Neural cell (in vitro differentiated cells): ENCODE data around the gene RBM19. TPM values are rescaled to one million over a fixed set of nuclear protein-coding genes. Genes with fewer than 3 reads are reported as not detected.

Experiments
- H2AFZ ChIP-seq: fragments of 200-600, 300-800 bp; sonication (generic), shearing (Covaris generic); 2 replicates; pipeline ENCODE4 v1.6.0; 2014; ENCODE audit warnings: low read depth, mild to moderate bottlenecking, antibody characterized with exemption, low read length, moderate library complexity
- H3F3A ChIP-seq: fragments of 200-600 bp; shearing (Covaris generic); 2 replicates; pipeline ENCODE4 v1.6.1; 2016; ENCODE audit warnings: mild to moderate bottlenecking, moderate library complexity, mixed read lengths, antibody characterized with exemption, low read length; ENCODE audit not compliant: insufficient read depth, poor library complexity, severe bottlenecking
- H3K27ac ChIP-seq: fragments of 200-600, 300-800 bp; sonication (generic), shearing (Covaris generic); 2 replicates; pipeline ENCODE4 v1.5.1; 2014; ENCODE audit warnings: mild to moderate bottlenecking, low read length, moderate library complexity
- H3K27me3 ChIP-seq: fragments of 300-800, 200-600 bp; sonication (generic), shearing (Covaris generic); 2 replicates; pipeline ENCODE4 v1.6.0; 2014; ENCODE audit warnings: mild to moderate bottlenecking, low read depth, low read length, moderate library complexity; ENCODE audit not compliant: insufficient read depth
- H3K36me3 ChIP-seq: fragments of 300-800, 200-600 bp; sonication (generic), shearing (Covaris generic); 2 replicates; pipeline ENCODE4 v1.5.1; 2014; ENCODE audit warnings: mild to moderate bottlenecking, antibody characterized with exemption, low read length, moderate library complexity; ENCODE audit not compliant: insufficient read depth
- H3K4me2 ChIP-seq: fragments of 300-800, 200-600 bp; sonication (generic), shearing (Covaris generic); 2 replicates; pipeline ENCODE4 v1.6.0; 2014; ENCODE audit warnings: mild to moderate bottlenecking, low read length
- H3K4me3 ChIP-seq: fragments of 300-800, 200-600 bp; sonication (generic), shearing (Covaris generic); 2 replicates; pipeline ENCODE4 v1.5.1; 2014; ENCODE audit warnings: mild to moderate bottlenecking, low read length, moderate library complexity
- H3K79me2 ChIP-seq: fragments of 200-600 bp; shearing (Covaris generic); replicated peaks from 2 replicates; pipeline ENCODE4 v1.6.0; 2014; ENCODE audit warnings: mild to moderate bottlenecking, low read length, moderate library complexity; ENCODE audit not compliant: insufficient read depth
- H3K9ac ChIP-seq: fragments of 300-800, 200-600 bp; sonication (generic), shearing (Covaris generic); 2 replicates; pipeline ENCODE4 v1.6.1; 2016; ENCODE audit warnings: mild to moderate bottlenecking, low read length, mixed read lengths
- H3K9me2 ChIP-seq: fragments of 200-600 bp; shearing (Covaris generic); 2 replicates; pipeline ENCODE4 v1.6.1; 2016; ENCODE audit warnings: mild to moderate bottlenecking, low read length, mixed read lengths; ENCODE audit not compliant: insufficient read depth
- H3K9me3 ChIP-seq: fragments of 200-600, 300-800 bp; sonication (generic), shearing (Covaris generic); 2 replicates; pipeline ENCODE4 v1.6.1; 2016; ENCODE audit warnings: mild to moderate bottlenecking, mixed run types, low read length, moderate library complexity, mixed read lengths
- H4K20me1 ChIP-seq: fragments of 200-600 bp; shearing (Covaris generic); 2 replicates; pipeline ENCODE4 v1.6.1; 2016; ENCODE audit warnings: mild to moderate bottlenecking, mixed run types; ENCODE audit not compliant: insufficient read depth
- EP300 ChIP-seq: fragments of 450-650 bp; conservative IDR thresholded peaks from 2 replicates; pipeline ENCODE4 v1.6.1; 2014; ENCODE audit warnings: antibody characterized with exemption, mild to moderate bottlenecking, moderate library complexity; ENCODE audit not compliant: poor library complexity, severe bottlenecking
- EZH2 ChIP-seq: fragments of 200-600, 300-800 bp; shearing (Covaris generic), sonication (generic); IDR thresholded peaks from 2 replicates; pipeline ENCODE4 v1.6.1; 2014; ENCODE audit warnings: antibody characterized with exemption, low read length, borderline replicate concordance, mild to moderate bottlenecking; ENCODE audit not compliant: insufficient read depth, poor library complexity, severe bottlenecking
- MXI1 ChIP-seq: fragments of 450-650 bp; conservative IDR thresholded peaks from 2 replicates; pipeline ENCODE4 v1.6.1; 2014; ENCODE audit warnings: antibody characterized with exemption, mild to moderate bottlenecking; ENCODE audit not compliant: poor library complexity, severe bottlenecking
- POLR2AphosphoS5 ChIP-seq: IDR thresholded peaks from 2 replicates; pipeline ENCODE4 v1.6.1; 2012
- RAD21 ChIP-seq: fragments of 450-650 bp; conservative IDR thresholded peaks from 2 replicates; pipeline ENCODE4 v1.6.1; 2014; ENCODE audit warnings: antibody characterized with exemption, mild to moderate bottlenecking, moderate library complexity
- SMC3 ChIP-seq: fragments of 450-650 bp; conservative IDR thresholded peaks from 2 replicates; pipeline ENCODE4 v1.6.1; 2014; ENCODE audit warnings: antibody characterized with exemption, mild to moderate bottlenecking, moderate library complexity; ENCODE audit not compliant: poor library complexity
- TAF1 ChIP-seq: IDR thresholded peaks from 2 replicates; pipeline ENCODE4 v1.6.1; 2012; ENCODE audit warnings: low read depth
- polyA plus RNA-seq: library from polyadenylated mRNA; depleted of rRNA; stranded (reverse); fragments of >200 nt; gene quantifications from 2 replicates; pipeline ENCODE4 v1.2.3, GENCODE V29; 2014
- TF ChIP-seq, protein P1 (sequence below): IDR thresholded peaks from 2 replicates; pipeline ENCODE4 v1.6.1; 2012; ENCODE audit warnings: borderline replicate concordance
- TF ChIP-seq, protein P2 (sequence below): fragments of 450-650 bp; IDR thresholded peaks from 2 replicates; pipeline ENCODE4 v1.5.1; 2014; ENCODE audit warnings: antibody characterized with exemption, mild to moderate bottlenecking, moderate library complexity; ENCODE audit not compliant: poor library complexity, severe bottlenecking

Gene RBM19
- polyA plus RNA-seq, 1 donor from 2014 or later = 14.2 TPM

DNA sequence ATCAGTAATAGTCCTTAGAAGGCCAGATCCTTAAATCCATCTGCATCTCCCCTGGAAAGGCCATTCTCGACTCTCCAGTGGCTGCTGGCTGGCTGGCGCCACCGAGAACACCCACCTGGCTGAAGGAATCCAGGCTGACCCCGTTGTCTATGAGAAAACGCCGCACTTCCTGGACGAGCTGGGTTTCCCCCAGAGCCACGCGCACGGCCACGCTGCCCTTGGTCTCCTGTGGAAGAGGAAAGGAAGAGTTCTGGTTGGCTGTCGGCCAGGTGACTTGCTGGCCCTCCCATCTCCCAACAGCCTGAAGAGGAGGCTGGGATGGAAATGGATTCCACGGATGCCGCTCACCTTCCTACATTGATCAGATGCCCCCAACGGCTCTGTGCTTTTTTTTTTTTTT is 23.9 kb downstream of the RBM19 start:
- Histone ChIP-seq H4K20me1 (no peaks in the 10 kb centered on the region), H3K4me3 (no peak overlapping the region), H3K27me3 (no peaks in the 10 kb centered on the region), H3K79me2 (no peaks in the 10 kb centered on the region), H3K36me3 (no peaks in the 10 kb centered on the region), H3K9me3 (no peaks in the 10 kb centered on the region), H3K4me2 (no peak overlapping the region), H3K9ac (no peak overlapping the region), H3K27ac (no peak overlapping the region), H3F3A (no peaks in the 10 kb centered on the region), H3K9me2 (no peaks in the 10 kb centered on the region), H2AFZ (no peak overlapping the region)
- no peak for TF ChIP-seq POLR2AphosphoS5
- TF ChIP-seq MXI1 = no peak
- no peak for TF ChIP-seq EP300

DNA sequence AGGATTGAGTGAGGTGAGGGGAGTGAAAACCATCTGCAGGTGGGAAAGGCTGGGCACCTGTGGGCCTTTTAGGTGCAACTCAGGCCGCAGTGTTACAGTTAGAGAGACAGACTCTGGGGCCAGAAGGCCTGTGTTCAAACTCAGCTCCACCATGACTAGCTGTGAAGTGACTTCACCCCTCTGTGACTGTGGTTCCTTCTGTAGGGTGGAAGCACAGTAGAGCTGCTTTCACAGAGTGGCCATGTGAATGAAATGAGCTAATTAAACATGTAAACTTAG is 25.0 kb downstream of the RBM19 start:
- no peaks in the 10 kb centered on the region for H3K9me3 ChIP-seq
- TF ChIP-seq POLR2AphosphoS5 (no peak), RAD21 (no peak), SMC3 (no peak), MXI1 (no peak), EZH2 (no peak), TAF1 (no peak), EP300 (no peak)
- TF ChIP-seq, protein P1, sequence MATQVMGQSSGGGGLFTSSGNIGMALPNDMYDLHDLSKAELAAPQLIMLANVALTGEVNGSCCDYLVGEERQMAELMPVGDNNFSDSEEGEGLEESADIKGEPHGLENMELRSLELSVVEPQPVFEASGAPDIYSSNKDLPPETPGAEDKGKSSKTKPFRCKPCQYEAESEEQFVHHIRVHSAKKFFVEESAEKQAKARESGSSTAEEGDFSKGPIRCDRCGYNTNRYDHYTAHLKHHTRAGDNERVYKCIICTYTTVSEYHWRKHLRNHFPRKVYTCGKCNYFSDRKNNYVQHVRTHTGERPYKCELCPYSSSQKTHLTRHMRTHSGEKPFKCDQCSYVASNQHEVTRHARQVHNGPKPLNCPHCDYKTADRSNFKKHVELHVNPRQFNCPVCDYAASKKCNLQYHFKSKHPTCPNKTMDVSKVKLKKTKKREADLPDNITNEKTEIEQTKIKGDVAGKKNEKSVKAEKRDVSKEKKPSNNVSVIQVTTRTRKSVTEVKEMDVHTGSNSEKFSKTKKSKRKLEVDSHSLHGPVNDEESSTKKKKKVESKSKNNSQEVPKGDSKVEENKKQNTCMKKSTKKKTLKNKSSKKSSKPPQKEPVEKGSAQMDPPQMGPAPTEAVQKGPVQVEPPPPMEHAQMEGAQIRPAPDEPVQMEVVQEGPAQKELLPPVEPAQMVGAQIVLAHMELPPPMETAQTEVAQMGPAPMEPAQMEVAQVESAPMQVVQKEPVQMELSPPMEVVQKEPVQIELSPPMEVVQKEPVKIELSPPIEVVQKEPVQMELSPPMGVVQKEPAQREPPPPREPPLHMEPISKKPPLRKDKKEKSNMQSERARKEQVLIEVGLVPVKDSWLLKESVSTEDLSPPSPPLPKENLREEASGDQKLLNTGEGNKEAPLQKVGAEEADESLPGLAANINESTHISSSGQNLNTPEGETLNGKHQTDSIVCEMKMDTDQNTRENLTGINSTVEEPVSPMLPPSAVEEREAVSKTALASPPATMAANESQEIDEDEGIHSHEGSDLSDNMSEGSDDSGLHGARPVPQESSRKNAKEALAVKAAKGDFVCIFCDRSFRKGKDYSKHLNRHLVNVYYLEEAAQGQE = no peak
- TF ChIP-seq, protein P2, sequence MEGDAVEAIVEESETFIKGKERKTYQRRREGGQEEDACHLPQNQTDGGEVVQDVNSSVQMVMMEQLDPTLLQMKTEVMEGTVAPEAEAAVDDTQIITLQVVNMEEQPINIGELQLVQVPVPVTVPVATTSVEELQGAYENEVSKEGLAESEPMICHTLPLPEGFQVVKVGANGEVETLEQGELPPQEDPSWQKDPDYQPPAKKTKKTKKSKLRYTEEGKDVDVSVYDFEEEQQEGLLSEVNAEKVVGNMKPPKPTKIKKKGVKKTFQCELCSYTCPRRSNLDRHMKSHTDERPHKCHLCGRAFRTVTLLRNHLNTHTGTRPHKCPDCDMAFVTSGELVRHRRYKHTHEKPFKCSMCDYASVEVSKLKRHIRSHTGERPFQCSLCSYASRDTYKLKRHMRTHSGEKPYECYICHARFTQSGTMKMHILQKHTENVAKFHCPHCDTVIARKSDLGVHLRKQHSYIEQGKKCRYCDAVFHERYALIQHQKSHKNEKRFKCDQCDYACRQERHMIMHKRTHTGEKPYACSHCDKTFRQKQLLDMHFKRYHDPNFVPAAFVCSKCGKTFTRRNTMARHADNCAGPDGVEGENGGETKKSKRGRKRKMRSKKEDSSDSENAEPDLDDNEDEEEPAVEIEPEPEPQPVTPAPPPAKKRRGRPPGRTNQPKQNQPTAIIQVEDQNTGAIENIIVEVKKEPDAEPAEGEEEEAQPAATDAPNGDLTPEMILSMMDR = no peak
- H3K79me2 ChIP-seq = no peaks in the 10 kb centered on the region
- H4K20me1 ChIP-seq = no peaks in the 10 kb centered on the region
- no peak overlapping the region for H3K27ac ChIP-seq
- H3F3A ChIP-seq = no peaks in the 10 kb centered on the region
- H3K9me2 ChIP-seq = no peaks in the 10 kb centered on the region
- no peaks in the 10 kb centered on the region for H3K36me3 ChIP-seq
- no peak overlapping the region for H3K4me2 ChIP-seq
- H3K4me3 ChIP-seq = no peak overlapping the region
- H2AFZ ChIP-seq = no peak overlapping the region
- H3K9ac ChIP-seq = no peak overlapping the region
- no peaks in the 10 kb centered on the region for H3K27me3 ChIP-seq
